ENCODE results near the gene SLAIN1. TPM values are rescaled to one million over a fixed set of nuclear protein-coding genes. Genes with fewer than 3 reads are reported as not detected.

Gene SLAIN1
- total RNA-seq, 1 experiment from 2014 or later: 5.3 TPM

- in situ Hi-C loops (cut with HindIII; ENCODE audit: low pct_unique_long_range_greater_than_20kb, low sequenced_read_pairs): no loop called here
Measured at GRCh38 chr13:77807431-77808135, 110.1 kb downstream of the SLAIN1 start.

GRCh38 chr13:77810430-77810829 lies 112.9 kb downstream of the SLAIN1 start:
- in situ Hi-C loops (cut with HindIII; ENCODE audit: low pct_unique_long_range_greater_than_20kb, low sequenced_read_pairs): no loop called here
- DNase-seq (ENCODE audit: low read depth): no peak

More at GRCh38 chr13:77807431-77808135, 110.1 kb downstream of the SLAIN1 start:
- no peak for DNase-seq (ENCODE audit: low read depth)

- in situ Hi-C loops (cut with HindIII; ENCODE audit: low pct_unique_long_range_greater_than_20kb, low sequenced_read_pairs): no loop called here
Measured at GRCh38 chr13:77810878-77811277, 113.4 kb downstream of the SLAIN1 start.

GRCh38 chr13:77811381-77811780 lies 113.9 kb downstream of the SLAIN1 start:
- no peak for DNase-seq (ENCODE audit: low read depth)
- in situ Hi-C loops (cut with HindIII; ENCODE audit: low pct_unique_long_range_greater_than_20kb, low sequenced_read_pairs): no loop called here

More at GRCh38 chr13:77810878-77811277, 113.4 kb downstream of the SLAIN1 start:
- DNase-seq (ENCODE audit: low read depth): no peak

- in situ Hi-C loops (cut with HindIII; ENCODE audit: low pct_unique_long_range_greater_than_20kb, low sequenced_read_pairs): no loop called here
Measured at GRCh38 chr13:77811981-77812380, 114.5 kb downstream of the SLAIN1 start.

More at GRCh38 chr13:77811981-77812380, 114.5 kb downstream of the SLAIN1 start:
- no peak for DNase-seq (ENCODE audit: low read depth)

Other genes with a start within 250 kb of the SLAIN1 start
- not detected in 2 replicates for gene SCEL, start 162.0 kb upstream of the SLAIN1 start, total RNA-seq (2014; rRNA removed; shearing (Covaris generic); ENCODE audit: low replicate concordance)
- gene EDNRB, start 221.1 kb downstream of the SLAIN1 start, total RNA-seq (2014; rRNA removed; shearing (Covaris generic); ENCODE audit: low replicate concordance): 1.9 and 3.0 TPM in 2 replicates

Data from Caki2 (cell line).